HepG2 (cell line): ENCODE data around the gene TMEM269. TPM values are rescaled to one million over a fixed set of nuclear protein-coding genes. Genes with fewer than 3 reads are reported as not detected.

Source experiments
- ATAC-seq: fragments of 200-7000 bp; cut with Tn5 transposase; 3 replicates; pipeline ENCODE4 v1.9.1; 2020; ENCODE audit warnings: mild to moderate bottlenecking, moderate library complexity
- BruUV-seq: library from RNA; stranded (reverse); fragments of 400-500 nt; replicated peaks from 2 replicates; lab custom pipeline; 2021; lab: Mats Ljungman, UMichigan
- CTCF ChIA-PET: fragments of 300-600 bp; formaldehyde crosslinking; extraction: SDS; loops from one replicate; lab custom pipeline; 2021; ENCODE audit warnings: low total read pairs, inconsistent platforms, low intra/inter-chr PET ratio; lab: Yijun Ruan, JAX
- POLR2A ChIA-PET: fragments of 350-600 bp; sonication (Branson Sonifier 250); formaldehyde crosslinking; loops from one replicate; lab custom pipeline; 2020; ENCODE audit warnings: antibody characterized with exemption, inconsistent platforms; lab: Yijun Ruan, JAX
- DNase-seq: peaks from one replicate; pipeline ENCODE4 v3.0.0-alpha.2; 2015; ENCODE audit warnings: low spot score
- FAIRE-seq: peaks from 3 replicates; lab custom pipeline; 2011; peaks lifted over from hg19 to GRCh38; lab: Jason Lieb, UNC
- H2AFZ ChIP-seq: one replicate; pipeline ENCODE4 v1.6.1; 2011; ENCODE audit warnings: low read length, inconsistent platforms
- H3K27ac ChIP-seq: fragments of 300-600 bp; 3 replicates; pipeline ENCODE4 v1.8.0; 2011; ENCODE audit warnings: mixed run types, mild to moderate bottlenecking, mixed read lengths, low read length, inconsistent platforms; ENCODE audit not compliant: insufficient read depth; ENCODE audit errors: extremely low read length
- H3K27me3 ChIP-seq, 2 experiments: fragments of 200-600 bp in 1 of 2; 2 replicates in 1 of 2; 3 replicates in 1 of 2; pipeline versions ENCODE4 v1.6.0 to v1.8.0; 2011; ENCODE audit warnings: low read length in 2 of 2, mild to moderate bottlenecking in 2 of 2, moderate library complexity in 2 of 2, inconsistent platforms in 1 of 2; ENCODE audit not compliant: insufficient read depth in 2 of 2, control insufficient read depth in 1 of 2
- H3K36me3 ChIP-seq, 2 experiments: fragments of 200-600 bp in 1 of 2; replicated peaks in 1 of 2; 2 replicates in 1 of 2; 3 replicates in 1 of 2; pipeline versions ENCODE4 v1.5.1 to v1.8.0; 2011; ENCODE audit warnings: low read length in 2 of 2, inconsistent platforms in 1 of 2; ENCODE audit not compliant: insufficient read depth in 2 of 2, control insufficient read depth in 1 of 2
- H3K4me1 ChIP-seq: 2 replicates; pipeline ENCODE4 v1.5.1; 2012; ENCODE audit warnings: low read length, inconsistent platforms; ENCODE audit not compliant: insufficient read depth
- H3K4me2 ChIP-seq: 2 replicates; pipeline ENCODE4 v1.6.0; 2011; ENCODE audit warnings: low read depth, low read length, inconsistent platforms
- H3K4me3 ChIP-seq, 3 experiments: fragments of 200-600 bp in 1 of 3; sonication (generic), shearing (Covaris generic) in 1 of 3; replicated peaks in 1 of 3; 2 replicates each; pipeline ENCODE4 v1.5.1; 2011 to 2016; ENCODE audit warnings: low read length in 3 of 3, inconsistent platforms in 2 of 3, low read depth in 2 of 3, mild to moderate bottlenecking in 2 of 3, control low read depth in 1 of 3, mixed read lengths in 1 of 3; ENCODE audit not compliant: insufficient read depth in 1 of 3
- H3K79me2 ChIP-seq: one replicate; pipeline ENCODE4 v1.6.1; 2011; ENCODE audit warnings: low read length, inconsistent platforms; ENCODE audit not compliant: insufficient read depth
- H3K9ac ChIP-seq: 2 replicates; pipeline ENCODE4 v1.6.0; 2011; ENCODE audit warnings: mild to moderate bottlenecking, low read depth, low read length, inconsistent platforms; ENCODE audit not compliant: insufficient read depth
- H3K9me3 ChIP-seq: 2 replicates; pipeline ENCODE4 v1.5.1; 2012; ENCODE audit warnings: mild to moderate bottlenecking, low read length
- H4K20me1 ChIP-seq: 2 replicates; pipeline ENCODE4 v1.6.0; 2011; ENCODE audit warnings: inconsistent platforms, mild to moderate bottlenecking, low read length, moderate library complexity; ENCODE audit not compliant: insufficient read depth
- CAMTA2 ChIP-seq: sonication (generic); formaldehyde crosslinking; IDR thresholded peaks from 2 replicates; pipeline ENCODE4 v1.4.0; 2020; ENCODE audit warnings: mild to moderate bottlenecking, missing genetic modification reagents, borderline replicate concordance
- ESRRA ChIP-seq: sonication (generic); formaldehyde crosslinking; IDR thresholded peaks from 2 replicates; pipeline ENCODE4 v1.5.1; 2020; ENCODE audit warnings: mild to moderate bottlenecking, low read depth, missing genetic modification reagents
- FOXM1 ChIP-seq: sonication (generic); formaldehyde crosslinking; IDR thresholded peaks from 2 replicates; pipeline ENCODE4 v1.5.0; 2020; ENCODE audit warnings: missing genetic modification reagents
- ISL2 ChIP-seq: sonication (generic); formaldehyde crosslinking; IDR thresholded peaks from 2 replicates; pipeline ENCODE4 v1.5.0; 2020; ENCODE audit warnings: missing genetic modification reagents
- KLF11 ChIP-seq: IDR thresholded peaks from 2 replicates; pipeline ENCODE4 v1.6.1; 2016; ENCODE audit warnings: missing compliant biosample characterization
- KLF9 ChIP-seq: IDR thresholded peaks from 2 replicates; pipeline ENCODE4 v1.6.1; 2016; ENCODE audit warnings: low read depth
- NKX3-1 ChIP-seq: sonication (generic); formaldehyde crosslinking; IDR thresholded peaks from 2 replicates; pipeline ENCODE4 v1.5.0; 2020; ENCODE audit warnings: missing genetic modification reagents
- PAWR ChIP-seq: sonication (generic); formaldehyde crosslinking; IDR thresholded peaks from 2 replicates; pipeline ENCODE4 v1.4.0; 2020; ENCODE audit warnings: missing genetic modification reagents, mild to moderate bottlenecking, borderline replicate concordance
- POLR2A ChIP-seq, 2 experiments: IDR thresholded peaks; 2 replicates each; pipeline ENCODE4 v1.6.1; 2011; ENCODE audit warnings: low read depth in 2 of 2, low read length in 2 of 2, mild to moderate bottlenecking in 1 of 2, moderate library complexity in 1 of 2; ENCODE audit not compliant: insufficient read depth in 1 of 2
- RXRA ChIP-seq: sonication (generic); formaldehyde crosslinking; IDR thresholded peaks from 2 replicates; pipeline ENCODE4 v1.5.1; 2020; ENCODE audit warnings: missing genetic modification reagents
- SOX6 ChIP-seq, 2 experiments: fragments of 450-650 bp in 1 of 2; sonication (generic) in 1 of 2; formaldehyde crosslinking in 1 of 2; IDR thresholded peaks; 2 replicates each; pipeline versions ENCODE4 v1.4.0 to v1.6.1; 2017 to 2020; ENCODE audit warnings: antibody characterized with exemption in 1 of 2, mild to moderate bottlenecking in 1 of 2, missing genetic modification reagents in 1 of 2
- ZNF138 ChIP-seq: sonication (generic); formaldehyde crosslinking; IDR thresholded peaks from 2 replicates; pipeline ENCODE4 v1.5.0; 2020; ENCODE audit warnings: mild to moderate bottlenecking, low read depth, missing genetic modification reagents
- ZNF282 ChIP-seq: fragments of 450-650 bp; IDR thresholded peaks from 2 replicates; pipeline ENCODE4 v1.6.1; 2018; ENCODE audit not compliant: partially characterized antibody
- ZNF335 ChIP-seq: sonication (generic); formaldehyde crosslinking; IDR thresholded peaks from 2 replicates; pipeline ENCODE4 v1.4.0; 2020; ENCODE audit warnings: missing genetic modification reagents
- ZNF33A ChIP-seq: sonication (generic); formaldehyde crosslinking; IDR thresholded peaks from 2 replicates; pipeline ENCODE4 v1.5.1; 2020; ENCODE audit warnings: missing genetic modification reagents, mild to moderate bottlenecking, moderate library complexity, borderline replicate concordance
- ZNF34 ChIP-seq: sonication (generic); formaldehyde crosslinking; IDR thresholded peaks from 2 replicates; pipeline ENCODE4 v1.4.0; 2020; ENCODE audit warnings: mild to moderate bottlenecking, missing genetic modification reagents, borderline replicate concordance
- ZNF431 ChIP-seq: sonication (generic); formaldehyde crosslinking; IDR thresholded peaks from 2 replicates; pipeline ENCODE4 v1.9.0; 2022; ENCODE audit warnings: missing genetic modification reagents, low read depth, mild to moderate bottlenecking, borderline replicate concordance
- ZNF556 ChIP-seq: sonication (generic); formaldehyde crosslinking; IDR thresholded peaks from 2 replicates; pipeline ENCODE4 v1.4.0; 2020; ENCODE audit warnings: mild to moderate bottlenecking, missing genetic modification reagents, borderline replicate concordance
- WGBS: methylation state at CpG from one replicate; pipeline ENCODE4 v1.1.6; 2017; ENCODE audit warnings: low lambda C conversion rate; 5-methylcytosine and 5-hydroxymethylcytosine counted together
- in situ Hi-C: cut with HindIII; loops from 2 replicates; pipeline ENCODE4 v1.10.0; 2017; ENCODE audit warnings: low pct_unique_long_range_greater_than_20kb; ENCODE audit not compliant: extremely low pct_ligation_motif_present
- intact Hi-C: fragments of 100-400 bp; cut with micrococcal nuclease; formaldehyde crosslinking; loops from one replicate; pipeline ENCODE4 v1.10.0; 2022; ENCODE audit not compliant: unreplicated experiment
- polyA plus RNA-seq, 8 experiments: library from polyadenylated mRNA; depleted of rRNA in 3 of 8; stranded (reverse) in 7 of 8; unstranded in 1 of 8; fragments of >200 nt; fragmentation: Illumina TruSeq in 4 of 8; extraction: Trizol in 4 of 8; gene quantifications; 2 replicates each; pipeline versions ENCODE4 v1.2.1 to v1.2.3, GENCODE V29; 2011 to 2016; ENCODE audit warnings: low read depth in 4 of 8, missing spikeins in 1 of 8, mixed read lengths in 1 of 8; ENCODE audit not compliant: insufficient read depth in 1 of 8
- total RNA-seq, 5 experiments: library from RNA; depleted of rRNA; stranded (reverse); fragments of >200 nt; fragmentation: Illumina TruSeq; extraction: Trizol; gene quantifications; 2 replicates each; pipeline ENCODE4 v1.2.3, GENCODE V29; 2016; ENCODE audit warnings: low read depth in 1 of 5
- TF ChIP-seq, protein P1 (sequence below): sonication (generic); formaldehyde crosslinking; IDR thresholded peaks from 2 replicates; pipeline ENCODE4 v1.4.0; 2020; ENCODE audit warnings: missing genetic modification reagents
- TF ChIP-seq, protein P2 (sequence below): IDR thresholded peaks from 2 replicates; pipeline ENCODE4 v1.6.1; 2016; ENCODE audit warnings: missing biosample characterization, missing genetic modification reagents, low read depth

The TMEM269 gene
- total and polyA plus RNA-seq, 2 of the 13 experiments (the other 11 are each of a cell fraction or from before 2014, with no cell fraction given) = 0.15 to 0.21 TPM

DNA sequence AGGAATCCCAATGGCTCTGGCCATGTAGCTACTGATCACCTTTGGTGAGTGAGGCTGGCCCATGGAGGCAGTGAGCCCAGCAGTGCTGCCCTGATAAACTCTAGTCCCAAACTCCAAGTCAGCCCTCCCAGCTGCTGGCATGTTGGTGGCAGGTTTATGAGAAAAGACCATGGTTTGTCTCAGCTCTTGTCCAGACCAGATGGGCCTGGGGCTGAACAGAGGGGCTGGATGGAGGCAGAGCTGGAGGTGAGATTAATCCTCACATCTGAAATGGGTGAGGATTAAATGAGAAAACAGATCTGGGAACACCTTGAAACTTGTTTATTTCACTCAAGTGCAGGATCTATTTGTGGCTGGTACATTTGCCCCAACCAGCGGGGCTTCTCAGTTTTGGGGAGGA, 3.2 kb downstream of the TMEM269 start:
- H4K20me1 ChIP-seq = no peaks in the 10 kb centered on the region
- DNase-seq (no peak), ATAC-seq (no peak), FAIRE-seq (no peak)
- no peak overlapping the region for H2AFZ ChIP-seq
- CTCF ChIA-PET = no interaction called here
- H3K4me2 ChIP-seq = no peak overlapping the region
- H3K27ac ChIP-seq = no peak overlapping the region
- H3K4me3 ChIP-seq = no peak overlapping the region
- intact Hi-C loops (no loop called here), in situ Hi-C loops (no loop called here)
- no peak overlapping the region for H3K9ac ChIP-seq
- BruUV-seq = no TSS peak
- H3K9me3 ChIP-seq = no peaks in the 10 kb centered on the region
- H3K27me3 ChIP-seq = no peaks in the 10 kb centered on the region
- 88% methylated on average over 1 of the region's 1 CpG for WGBS
- H3K79me2 ChIP-seq = no peaks in the 10 kb centered on the region
- H3K36me3 ChIP-seq = 0 out of 5 replicates have a peak, but pooled peaks cover 0 to 2% of the 10 kb centered on the region in 2 experiments
- TF ChIP-seq RXRA = no peak
- no peak for TF ChIP-seq ESRRA (CRISPR knock-in tag)
- TF ChIP-seq, protein P1, sequence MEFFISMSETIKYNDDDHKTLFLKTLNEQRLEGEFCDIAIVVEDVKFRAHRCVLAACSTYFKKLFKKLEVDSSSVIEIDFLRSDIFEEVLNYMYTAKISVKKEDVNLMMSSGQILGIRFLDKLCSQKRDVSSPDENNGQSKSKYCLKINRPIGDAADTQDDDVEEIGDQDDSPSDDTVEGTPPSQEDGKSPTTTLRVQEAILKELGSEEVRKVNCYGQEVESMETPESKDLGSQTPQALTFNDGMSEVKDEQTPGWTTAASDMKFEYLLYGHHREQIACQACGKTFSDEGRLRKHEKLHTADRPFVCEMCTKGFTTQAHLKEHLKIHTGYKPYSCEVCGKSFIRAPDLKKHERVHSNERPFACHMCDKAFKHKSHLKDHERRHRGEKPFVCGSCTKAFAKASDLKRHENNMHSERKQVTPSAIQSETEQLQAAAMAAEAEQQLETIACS = no peak
- no peak for TF ChIP-seq ZNF138 (CRISPR knock-in tag)
- no peak for TF ChIP-seq SOX6 (IDR thresholded peaks at IDR 0.05)
- TF ChIP-seq SOX6 (CRISPR knock-in tag; IDR thresholded peaks at IDR 0.05) = no peak
- POLR2A ChIA-PET = no interaction called here
- H3K4me1 ChIP-seq = no peaks in the 10 kb centered on the region

DNA sequence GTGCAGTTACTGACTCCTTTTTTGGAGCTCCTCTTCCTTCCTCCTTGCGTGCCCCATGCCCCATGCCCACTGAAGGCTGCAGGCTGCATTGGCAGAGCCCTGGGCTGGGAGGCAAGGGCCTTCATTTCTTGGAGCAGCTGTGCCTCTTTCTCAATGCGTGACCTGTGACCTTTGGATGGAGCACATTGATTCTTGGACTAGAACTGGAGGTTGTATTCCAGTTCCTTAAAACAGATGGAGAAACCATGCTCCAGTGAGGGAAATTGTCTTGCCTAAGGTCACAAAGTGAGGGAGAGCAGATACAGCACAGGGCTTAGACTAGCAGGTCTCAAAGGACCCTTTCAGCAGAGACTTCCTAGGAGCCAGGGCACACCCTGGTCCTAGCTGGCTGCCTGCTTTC, 9.0 kb downstream of the TMEM269 start:
- ChIA-PET POLR2A (no interaction called here), CTCF (no interaction called here)
- Histone ChIP-seq H3K9me3 (no peaks in the 10 kb centered on the region), H3K4me2 (no peak overlapping the region), H3K4me3 (no peak overlapping the region), H3K9ac (no peak overlapping the region), H3K27ac (no peak overlapping the region), H3K36me3 (no peaks in the 10 kb centered on the region), H3K79me2 (no peaks in the 10 kb centered on the region), H3K4me1 (no peaks in the 10 kb centered on the region), H3K27me3 (no peaks in the 10 kb centered on the region), H4K20me1 (no peaks in the 10 kb centered on the region), H2AFZ (no peak overlapping the region)
- ATAC-seq (no peak), DNase-seq (no peak), FAIRE-seq (no peak)
- intact Hi-C loops (no loop called here), in situ Hi-C loops (no loop called here)
- no TSS peak for BruUV-seq
- TF ChIP-seq KLF9 (CRISPR knock-in tag) (no peak), FOXM1 (CRISPR knock-in tag) (no peak), POLR2A (IDR thresholded peaks at IDR 0.05; ENCODE audit: insufficient read depth in 1 of 2, low read depth in 2 of 2, low read length in 2 of 2) (no peak), ZNF34 (CRISPR knock-in tag) (no peak), ZNF33A (CRISPR knock-in tag) (no peak), ZNF335 (CRISPR knock-in tag) (no peak), NKX3-1 (CRISPR knock-in tag) (no peak), ZNF556 (CRISPR knock-in tag) (no peak), CAMTA2 (CRISPR knock-in tag) (no peak), KLF11 (CRISPR knock-in tag) (no peak), ISL2 (CRISPR knock-in tag) (no peak), ZNF282 (no peak), ZNF431 (no peak), PAWR (no peak)
- TF ChIP-seq, protein P2, sequence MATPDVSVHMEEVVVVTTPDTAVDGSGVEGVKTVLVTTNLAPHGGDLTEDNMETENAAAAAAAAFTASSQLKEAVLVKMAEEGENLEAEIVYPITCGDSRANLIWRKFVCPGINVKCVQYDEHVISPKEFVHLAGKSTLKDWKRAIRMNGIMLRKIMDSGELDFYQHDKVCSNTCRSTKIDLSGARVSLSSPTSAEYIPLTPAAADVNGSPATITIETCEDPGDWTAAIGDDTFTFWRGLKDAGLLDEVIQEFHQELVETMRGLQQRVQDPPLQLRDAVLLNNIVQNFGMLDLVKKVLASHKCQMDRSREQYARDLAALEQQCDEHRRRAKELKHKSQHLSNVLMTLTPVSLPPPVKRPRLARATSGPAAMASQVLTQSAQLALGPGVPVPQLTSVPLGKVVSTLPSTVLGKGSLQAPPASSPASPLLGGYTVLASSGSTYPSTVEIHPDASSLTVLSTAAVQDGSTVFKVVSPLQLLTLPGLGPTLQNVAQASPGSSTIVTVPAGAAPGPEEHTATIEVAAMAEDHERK (CRISPR knock-in tag) = no peak
- 100% methylated on average over 2 of the region's 2 CpGs for WGBS
